Neural cell (in vitro differentiated cells): Measurements from ENCODE around the gene CSNK2A3. TPM values are rescaled to one million over a fixed set of nuclear protein-coding genes. Genes with fewer than 3 reads are reported as not detected.

Source experiments
- H2AFZ ChIP-seq: fragments of 200-600, 300-800 bp; sonication (generic), shearing (Covaris generic); 2 replicates; pipeline ENCODE4 v1.6.0; 2014; ENCODE audit warnings: low read depth, mild to moderate bottlenecking, antibody characterized with exemption, low read length, moderate library complexity
- H3F3A ChIP-seq: fragments of 200-600 bp; shearing (Covaris generic); 2 replicates; pipeline ENCODE4 v1.6.1; 2016; ENCODE audit warnings: mild to moderate bottlenecking, moderate library complexity, mixed read lengths, antibody characterized with exemption, low read length; ENCODE audit not compliant: insufficient read depth, poor library complexity, severe bottlenecking
- H3K27ac ChIP-seq: fragments of 200-600, 300-800 bp; sonication (generic), shearing (Covaris generic); 2 replicates; pipeline ENCODE4 v1.5.1; 2014; ENCODE audit warnings: mild to moderate bottlenecking, low read length, moderate library complexity
- H3K27me3 ChIP-seq: fragments of 300-800, 200-600 bp; sonication (generic), shearing (Covaris generic); 2 replicates; pipeline ENCODE4 v1.6.0; 2014; ENCODE audit warnings: mild to moderate bottlenecking, low read depth, low read length, moderate library complexity; ENCODE audit not compliant: insufficient read depth
- H3K36me3 ChIP-seq: fragments of 300-800, 200-600 bp; sonication (generic), shearing (Covaris generic); 2 replicates; pipeline ENCODE4 v1.5.1; 2014; ENCODE audit warnings: mild to moderate bottlenecking, antibody characterized with exemption, low read length, moderate library complexity; ENCODE audit not compliant: insufficient read depth
- H3K4me2 ChIP-seq: fragments of 300-800, 200-600 bp; sonication (generic), shearing (Covaris generic); 2 replicates; pipeline ENCODE4 v1.6.0; 2014; ENCODE audit warnings: mild to moderate bottlenecking, low read length
- H3K4me3 ChIP-seq: fragments of 300-800, 200-600 bp; sonication (generic), shearing (Covaris generic); 2 replicates; pipeline ENCODE4 v1.5.1; 2014; ENCODE audit warnings: mild to moderate bottlenecking, low read length, moderate library complexity
- H3K79me2 ChIP-seq: fragments of 200-600 bp; shearing (Covaris generic); replicated peaks from 2 replicates; pipeline ENCODE4 v1.6.0; 2014; ENCODE audit warnings: mild to moderate bottlenecking, low read length, moderate library complexity; ENCODE audit not compliant: insufficient read depth
- H3K9ac ChIP-seq: fragments of 300-800, 200-600 bp; sonication (generic), shearing (Covaris generic); 2 replicates; pipeline ENCODE4 v1.6.1; 2016; ENCODE audit warnings: mild to moderate bottlenecking, low read length, mixed read lengths
- H3K9me2 ChIP-seq: fragments of 200-600 bp; shearing (Covaris generic); 2 replicates; pipeline ENCODE4 v1.6.1; 2016; ENCODE audit warnings: mild to moderate bottlenecking, low read length, mixed read lengths; ENCODE audit not compliant: insufficient read depth
- H3K9me3 ChIP-seq: fragments of 200-600, 300-800 bp; sonication (generic), shearing (Covaris generic); 2 replicates; pipeline ENCODE4 v1.6.1; 2016; ENCODE audit warnings: mild to moderate bottlenecking, mixed run types, low read length, moderate library complexity, mixed read lengths
- H4K20me1 ChIP-seq: fragments of 200-600 bp; shearing (Covaris generic); 2 replicates; pipeline ENCODE4 v1.6.1; 2016; ENCODE audit warnings: mild to moderate bottlenecking, mixed run types; ENCODE audit not compliant: insufficient read depth
- CTCF ChIP-seq: fragments of 450-650 bp; IDR thresholded peaks from 2 replicates; pipeline ENCODE4 v1.5.1; 2014; ENCODE audit warnings: antibody characterized with exemption, mild to moderate bottlenecking, moderate library complexity; ENCODE audit not compliant: poor library complexity, severe bottlenecking
- EP300 ChIP-seq: fragments of 450-650 bp; conservative IDR thresholded peaks from 2 replicates; pipeline ENCODE4 v1.6.1; 2014; ENCODE audit warnings: antibody characterized with exemption, mild to moderate bottlenecking, moderate library complexity; ENCODE audit not compliant: poor library complexity, severe bottlenecking
- EZH2 ChIP-seq: fragments of 200-600, 300-800 bp; shearing (Covaris generic), sonication (generic); IDR thresholded peaks from 2 replicates; pipeline ENCODE4 v1.6.1; 2014; ENCODE audit warnings: antibody characterized with exemption, low read length, borderline replicate concordance, mild to moderate bottlenecking; ENCODE audit not compliant: insufficient read depth, poor library complexity, severe bottlenecking
- MXI1 ChIP-seq: fragments of 450-650 bp; conservative IDR thresholded peaks from 2 replicates; pipeline ENCODE4 v1.6.1; 2014; ENCODE audit warnings: antibody characterized with exemption, mild to moderate bottlenecking; ENCODE audit not compliant: poor library complexity, severe bottlenecking
- POLR2AphosphoS5 ChIP-seq: IDR thresholded peaks from 2 replicates; pipeline ENCODE4 v1.6.1; 2012
- RAD21 ChIP-seq: fragments of 450-650 bp; conservative IDR thresholded peaks from 2 replicates; pipeline ENCODE4 v1.6.1; 2014; ENCODE audit warnings: antibody characterized with exemption, mild to moderate bottlenecking, moderate library complexity
- REST ChIP-seq: IDR thresholded peaks from 2 replicates; pipeline ENCODE4 v1.6.1; 2012; ENCODE audit warnings: borderline replicate concordance
- SMC3 ChIP-seq: fragments of 450-650 bp; conservative IDR thresholded peaks from 2 replicates; pipeline ENCODE4 v1.6.1; 2014; ENCODE audit warnings: antibody characterized with exemption, mild to moderate bottlenecking, moderate library complexity; ENCODE audit not compliant: poor library complexity
- TAF1 ChIP-seq: IDR thresholded peaks from 2 replicates; pipeline ENCODE4 v1.6.1; 2012; ENCODE audit warnings: low read depth
- polyA plus RNA-seq: library from polyadenylated mRNA; depleted of rRNA; stranded (reverse); fragments of >200 nt; gene quantifications from 2 replicates; pipeline ENCODE4 v1.2.3, GENCODE V29; 2014

Gene CSNK2A3
- polyA plus RNA-seq, 1 donor from 2014 or later = 2.1 TPM

GRCh38 chr11:11336664-11337063 is 16.4 kb downstream of the CSNK2A3 start:
- Histone ChIP-seq H3K36me3 (no peaks in the 10 kb centered on the region), H3F3A (no peaks in the 10 kb centered on the region), H3K9me3 (no peaks in the 10 kb centered on the region), H2AFZ (no peak overlapping the region), H4K20me1 (no peaks in the 10 kb centered on the region), H3K79me2 (no peaks in the 10 kb centered on the region), H3K27ac (no peak overlapping the region), H3K9ac (no peak overlapping the region), H3K27me3 (no peaks in the 10 kb centered on the region), H3K4me2 (no peak overlapping the region), H3K9me2 (no peaks in the 10 kb centered on the region), H3K4me3 (no peak overlapping the region)
- TF ChIP-seq MXI1 (no peak), EP300 (no peak), POLR2AphosphoS5 (no peak), REST (no peak), RAD21 (no peak)

- Histone ChIP-seq H3K27me3 (no peaks in the 10 kb centered on the region), H3K27ac (no peak overlapping the region)
Observed at GRCh38 chr11:11335043-11335442, 18.0 kb downstream of the CSNK2A3 start.

More at GRCh38 chr11:11335043-11335442, 18.0 kb downstream of the CSNK2A3 start:
- Histone ChIP-seq H3F3A (no peaks in the 10 kb centered on the region), H3K79me2 (no peaks in the 10 kb centered on the region), H3K9ac (no peak overlapping the region), H2AFZ (no peak overlapping the region), H3K4me2 (no peak overlapping the region), H4K20me1 (no peaks in the 10 kb centered on the region), H3K9me3 (no peaks in the 10 kb centered on the region), H3K36me3 (no peaks in the 10 kb centered on the region), H3K9me2 (no peaks in the 10 kb centered on the region), H3K4me3 (no peak overlapping the region)
- TF ChIP-seq CTCF = no peak
- no peak for TF ChIP-seq EZH2
- TF ChIP-seq MXI1 = no peak
- no peak for TF ChIP-seq REST
- TF ChIP-seq POLR2AphosphoS5 = no peak
- TF ChIP-seq TAF1 = no peak
- no peak for TF ChIP-seq RAD21
- no peak for TF ChIP-seq EP300
- no peak for TF ChIP-seq SMC3
